HCT116 (cell line): ENCODE measurements around the gene TAS1R1. TPM values are rescaled to one million over a fixed set of nuclear protein-coding genes. Genes with fewer than 3 reads are reported as not detected.

ENCODE experiments used
- ATAC-seq: fragments of 200-7000 bp; cut with Tn5 transposase; 2 replicates; pipeline ENCODE4 v1.9.1; 2020; ENCODE audit warnings: mild to moderate bottlenecking, moderate library complexity
- BruUV-seq: library from RNA; stranded (reverse); fragments of 400-500 nt; replicated peaks from 2 replicates; lab custom pipeline; 2021; lab: Mats Ljungman, UMichigan
- CTCF ChIA-PET: fragments of 300-600 bp; sonication (Branson Sonifier 250); formaldehyde crosslinking; loops from one replicate; lab custom pipeline; 2021; ENCODE audit warnings: antibody characterized with exemption; lab: Charles Lee
- POLR2A ChIA-PET: fragments of 300-600, 350-600 bp; sonication (Branson Sonifier 250); formaldehyde crosslinking; loops from one replicate; lab custom pipeline; 2021; ENCODE audit warnings: antibody characterized with exemption; lab: Charles Lee
- RAD21 ChIA-PET, 2 experiments: fragments of 300-600 bp; sonication (Branson Sonifier 250); formaldehyde crosslinking; loops; one replicate each; lab custom pipeline; 2023; ENCODE audit warnings: low total read pairs in 2 of 2; ENCODE audit not compliant: uncharacterized antibody in 2 of 2, unreplicated experiment in 2 of 2, low non-redundant PET in 1 of 2; lab: Charles Lee
- DNase-seq: peaks from one replicate; pipeline ENCODE4 v3.0.0-alpha.2; 2010; ENCODE audit warnings: low read depth, low spot score
- H2AFZ ChIP-seq: fragments of 200-600 bp; shearing (Covaris generic), sonication (generic); 2 replicates; pipeline ENCODE4 v1.6.1; 2017; ENCODE audit warnings: low read depth, mixed run types, mixed read lengths, antibody characterized with exemption, low read length; ENCODE audit not compliant: poor library complexity, severe bottlenecking
- H3K27ac ChIP-seq: 2 replicates; pipeline ENCODE4 v1.5.1; 2012; ENCODE audit warnings: low read depth, low read length
- H3K27me3 ChIP-seq: fragments of 200-600 bp; sonication (generic); 2 replicates; pipeline ENCODE4 v1.6.1; 2016; ENCODE audit warnings: mixed run types, low read length, mixed read lengths; ENCODE audit not compliant: insufficient read depth
- H3K36me3 ChIP-seq, 2 experiments: fragments of 200-500 bp in 1 of 2; fragments of 200-600 bp in 1 of 2; sonication (Bioruptor generic) in 1 of 2; sonication (generic) in 1 of 2; 2 replicates each; pipeline versions ENCODE4 v1.5.1 to v1.6.1; 2014 to 2016; ENCODE audit warnings: low read length in 2 of 2, inconsistent platforms in 1 of 2, mixed read lengths in 1 of 2, mixed run types in 1 of 2; ENCODE audit not compliant: insufficient read depth in 2 of 2, control insufficient read depth in 1 of 2
- H3K4me1 ChIP-seq, 2 experiments: fragments of 200-600 bp in 1 of 2; sonication (generic) in 1 of 2; 2 replicates each; pipeline versions ENCODE4 v1.5.1 to v1.6.1; 2012 to 2017; ENCODE audit warnings: low read length in 2 of 2, inconsistent platforms in 1 of 2, mild to moderate bottlenecking in 1 of 2, mixed read lengths in 1 of 2, mixed run types in 1 of 2, moderate library complexity in 1 of 2; ENCODE audit not compliant: insufficient read depth in 2 of 2, control insufficient read depth in 1 of 2
- H3K4me2 ChIP-seq: fragments of 200-600 bp; sonication (generic); 2 replicates; pipeline ENCODE4 v1.6.1; 2017; ENCODE audit warnings: mixed run types, low read length, mixed read lengths
- H3K4me3 ChIP-seq, 2 experiments: fragments of 200-600 bp in 1 of 2; sonication (generic) in 1 of 2; replicated peaks in 1 of 2; 2 replicates each; pipeline ENCODE4 v1.5.1; 2011 to 2016; ENCODE audit warnings: low read length in 2 of 2, control low read depth in 1 of 2, low read depth in 1 of 2, mild to moderate bottlenecking in 1 of 2, mixed read lengths in 1 of 2, mixed run types in 1 of 2
- H3K79me2 ChIP-seq: fragments of 200-600 bp; sonication (generic); 2 replicates; pipeline ENCODE4 v1.6.1; 2017; ENCODE audit warnings: mild to moderate bottlenecking, mixed run types, low read length, moderate library complexity, mixed read lengths; ENCODE audit not compliant: insufficient read depth
- H3K9ac ChIP-seq: fragments of 200-600 bp; sonication (generic); 2 replicates; pipeline ENCODE4 v1.6.1; 2016; ENCODE audit warnings: low read length, mixed read lengths
- H3K9me2 ChIP-seq: fragments of 200-600 bp; sonication (generic), shearing (Covaris generic); 2 replicates; pipeline ENCODE4 v1.6.1; 2017; ENCODE audit warnings: mixed run types, mild to moderate bottlenecking, moderate library complexity; ENCODE audit not compliant: insufficient read depth
- H3K9me3 ChIP-seq, 2 experiments: fragments of 200-500 bp in 1 of 2; fragments of 200-600 bp in 1 of 2; sonication (Bioruptor generic) in 1 of 2; sonication (generic) in 1 of 2; 2 replicates each; pipeline ENCODE4 v1.6.1; 2014 to 2017; ENCODE audit warnings: low read length in 2 of 2, mixed read lengths in 2 of 2, inconsistent platforms in 1 of 2, low read depth in 1 of 2, mild to moderate bottlenecking in 1 of 2, mixed run types in 1 of 2, moderate library complexity in 1 of 2; ENCODE audit not compliant: control insufficient read depth in 1 of 2, insufficient read depth in 1 of 2
- H4K20me1 ChIP-seq: fragments of 200-600 bp; sonication (generic), shearing (Covaris generic); 2 replicates; pipeline ENCODE4 v1.6.1; 2017; ENCODE audit warnings: mixed run types, mild to moderate bottlenecking, moderate library complexity; ENCODE audit not compliant: insufficient read depth
- FOSL1 ChIP-seq: IDR thresholded peaks from 2 replicates; pipeline ENCODE4 v1.6.1; 2012; ENCODE audit warnings: low read depth
- POLR2AphosphoS5 ChIP-seq: IDR thresholded peaks from 2 replicates; pipeline ENCODE4 v1.6.1; 2011; ENCODE audit warnings: mild to moderate bottlenecking, low read depth, low read length, moderate library complexity
- SRF ChIP-seq: IDR thresholded peaks from 2 replicates; pipeline ENCODE4 v1.6.1; 2012; ENCODE audit warnings: low read depth
- YY1 ChIP-seq: IDR thresholded peaks from 2 replicates; pipeline ENCODE4 v1.6.1; 2011; ENCODE audit warnings: low read length, low read depth, moderate library complexity, mild to moderate bottlenecking; ENCODE audit not compliant: insufficient replicate concordance; ENCODE audit errors: extremely low read depth
- ZNF274 ChIP-seq: fragments of 200-500 bp; sonication (Bioruptor generic); IDR thresholded peaks from 2 replicates; pipeline ENCODE4 v1.6.1; 2014; ENCODE audit warnings: mild to moderate bottlenecking, low read depth, low read length, inconsistent platforms
- intact Hi-C: fragments of 100-400 bp; cut with micrococcal nuclease; formaldehyde crosslinking; loops from 2 replicates; pipeline ENCODE4 v1.10.0; 2022
- total RNA-seq: library from RNA; stranded (reverse); gene quantifications from one replicate; pipeline ENCODE4 v1.2.1, GENCODE V29; 2021; ENCODE audit not compliant: unreplicated experiment
- TF ChIP-seq, protein P1 (sequence below): IDR thresholded peaks from 2 replicates; pipeline ENCODE4 v1.6.1; 2012
- TF ChIP-seq, protein P2 (sequence below): IDR thresholded peaks from 2 replicates; pipeline ENCODE4 v1.6.1; 2012
- TF ChIP-seq, protein P3 (sequence below): IDR thresholded peaks from 2 replicates; pipeline ENCODE4 v1.6.1; 2012; ENCODE audit warnings: low read depth

The TAS1R1 gene
- total RNA-seq, 1 experiment from 2014 or later = not detected

DNA sequence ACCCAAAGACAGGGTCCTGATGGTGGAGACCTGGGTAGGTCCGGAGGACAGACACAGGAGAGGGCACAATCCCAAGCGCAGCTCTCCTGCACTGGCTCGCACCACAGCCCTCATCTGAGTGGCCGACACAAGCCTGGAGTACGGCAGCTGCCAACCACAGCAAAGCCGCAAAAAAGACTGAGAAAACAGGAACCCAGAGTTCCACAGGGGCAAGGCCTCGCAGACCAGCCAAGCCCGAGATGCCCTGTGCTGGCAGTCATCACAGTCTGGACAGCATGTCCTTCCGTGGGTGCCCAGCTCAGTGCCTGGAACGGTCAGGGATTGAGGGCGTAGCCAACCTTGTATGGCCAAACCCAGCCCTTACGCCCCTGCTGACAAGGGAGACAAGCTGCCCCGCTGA is 36.1 kb downstream of the TAS1R1 start:
- H3K4me3 ChIP-seq = no peak overlapping the region
- peaks cover 38% of the 10 kb centered on the region for H3K79me2 ChIP-seq
- no peaks in the 10 kb centered on the region; the same call in 1 of the 2 replicates for H4K20me1 ChIP-seq
- ATAC-seq = no peak
- no peak overlapping the region for H3K27ac ChIP-seq
- no peaks in the 10 kb centered on the region for H3K9me2 ChIP-seq
- no TSS peak for BruUV-seq
- CTCF ChIA-PET = no interaction called here
- no peaks in the 10 kb centered on the region for H3K4me1 ChIP-seq
- H3K9me3 ChIP-seq = no peaks in the 10 kb centered on the region
- TF ChIP-seq SRF (no peak), POLR2AphosphoS5 (no peak), ZNF274 (no peak), FOSL1 (no peak)
- TF ChIP-seq, protein P1, sequence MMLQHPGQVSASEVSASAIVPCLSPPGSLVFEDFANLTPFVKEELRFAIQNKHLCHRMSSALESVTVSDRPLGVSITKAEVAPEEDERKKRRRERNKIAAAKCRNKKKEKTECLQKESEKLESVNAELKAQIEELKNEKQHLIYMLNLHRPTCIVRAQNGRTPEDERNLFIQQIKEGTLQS = no peak
- TF ChIP-seq, protein P2, sequence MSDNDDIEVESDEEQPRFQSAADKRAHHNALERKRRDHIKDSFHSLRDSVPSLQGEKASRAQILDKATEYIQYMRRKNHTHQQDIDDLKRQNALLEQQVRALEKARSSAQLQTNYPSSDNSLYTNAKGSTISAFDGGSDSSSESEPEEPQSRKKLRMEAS = no peak
- no peak overlapping the region for H3K4me2 ChIP-seq
- DNase-seq = no peak
- intact Hi-C loops = no loop called here
- RAD21 ChIA-PET = no interaction called here
- POLR2A ChIA-PET = interaction anchor here (1.1 kb wide), 1 partner anchor 11 kb away, joined by 3 read pairs; the partner anchor contains the start of gene KLHL21
- H3K36me3 ChIP-seq = peaks cover 19 to 56% of the 10 kb centered on the region in 2 experiments; a peak in 3 of 4 replicates
- no peak overlapping the region for H3K9ac ChIP-seq
- H2AFZ ChIP-seq = no peak overlapping the region
- H3K27me3 ChIP-seq = no peaks in the 10 kb centered on the region

DNA sequence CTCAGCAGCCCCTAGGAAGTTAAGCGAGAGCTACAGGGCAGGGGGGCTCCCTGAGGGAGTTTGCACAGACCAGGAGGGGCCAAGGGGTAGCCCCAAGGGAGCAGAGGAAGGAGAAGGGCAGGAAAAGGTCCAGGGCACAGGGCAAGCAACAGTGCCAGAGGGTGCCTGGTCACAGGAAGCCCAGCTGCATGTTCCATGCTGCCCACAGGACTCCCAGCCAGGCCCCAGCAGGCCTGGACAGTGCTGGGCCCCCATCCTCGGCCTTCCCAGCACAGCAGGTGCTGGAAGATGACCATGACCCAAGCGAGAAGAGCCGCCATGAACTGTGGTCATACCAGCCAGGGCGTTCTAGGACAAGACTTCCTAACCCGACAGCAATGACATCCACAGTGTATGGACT is 36.5 kb downstream of the TAS1R1 start:
- intact Hi-C loops = no loop called here
- TF ChIP-seq YY1 = no peak
- TF ChIP-seq, protein P3, sequence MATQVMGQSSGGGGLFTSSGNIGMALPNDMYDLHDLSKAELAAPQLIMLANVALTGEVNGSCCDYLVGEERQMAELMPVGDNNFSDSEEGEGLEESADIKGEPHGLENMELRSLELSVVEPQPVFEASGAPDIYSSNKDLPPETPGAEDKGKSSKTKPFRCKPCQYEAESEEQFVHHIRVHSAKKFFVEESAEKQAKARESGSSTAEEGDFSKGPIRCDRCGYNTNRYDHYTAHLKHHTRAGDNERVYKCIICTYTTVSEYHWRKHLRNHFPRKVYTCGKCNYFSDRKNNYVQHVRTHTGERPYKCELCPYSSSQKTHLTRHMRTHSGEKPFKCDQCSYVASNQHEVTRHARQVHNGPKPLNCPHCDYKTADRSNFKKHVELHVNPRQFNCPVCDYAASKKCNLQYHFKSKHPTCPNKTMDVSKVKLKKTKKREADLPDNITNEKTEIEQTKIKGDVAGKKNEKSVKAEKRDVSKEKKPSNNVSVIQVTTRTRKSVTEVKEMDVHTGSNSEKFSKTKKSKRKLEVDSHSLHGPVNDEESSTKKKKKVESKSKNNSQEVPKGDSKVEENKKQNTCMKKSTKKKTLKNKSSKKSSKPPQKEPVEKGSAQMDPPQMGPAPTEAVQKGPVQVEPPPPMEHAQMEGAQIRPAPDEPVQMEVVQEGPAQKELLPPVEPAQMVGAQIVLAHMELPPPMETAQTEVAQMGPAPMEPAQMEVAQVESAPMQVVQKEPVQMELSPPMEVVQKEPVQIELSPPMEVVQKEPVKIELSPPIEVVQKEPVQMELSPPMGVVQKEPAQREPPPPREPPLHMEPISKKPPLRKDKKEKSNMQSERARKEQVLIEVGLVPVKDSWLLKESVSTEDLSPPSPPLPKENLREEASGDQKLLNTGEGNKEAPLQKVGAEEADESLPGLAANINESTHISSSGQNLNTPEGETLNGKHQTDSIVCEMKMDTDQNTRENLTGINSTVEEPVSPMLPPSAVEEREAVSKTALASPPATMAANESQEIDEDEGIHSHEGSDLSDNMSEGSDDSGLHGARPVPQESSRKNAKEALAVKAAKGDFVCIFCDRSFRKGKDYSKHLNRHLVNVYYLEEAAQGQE = no peak
- no peak for TF ChIP-seq POLR2AphosphoS5
- no peak for TF ChIP-seq FOSL1
- ChIA-PET POLR2A (interaction anchor here (1.1 kb wide), 1 partner anchor 10 kb away, joined by 3 read pairs; the partner anchor contains the start of gene KLHL21), CTCF (no interaction called here), RAD21 (no interaction called here)
- peaks cover 19 to 60% of the 10 kb centered on the region in 2 experiments; a peak in 3 of 4 replicates for H3K36me3 ChIP-seq
- H3K4me1 ChIP-seq = no peaks in the 10 kb centered on the region
- no peak overlapping the region for H3K27ac ChIP-seq
- no peak for ATAC-seq
- H3K9me3 ChIP-seq = no peaks in the 10 kb centered on the region
- no peak overlapping the region for H3K4me2 ChIP-seq
- H3K79me2 ChIP-seq = peaks cover 42% of the 10 kb centered on the region
- DNase-seq = no peak
- no peak overlapping the region for H3K4me3 ChIP-seq
- H3K27me3 ChIP-seq = no peaks in the 10 kb centered on the region
- no peak overlapping the region for H3K9ac ChIP-seq
- no peak overlapping the region for H2AFZ ChIP-seq
- no peaks in the 10 kb centered on the region; the same call in 1 of the 2 replicates for H4K20me1 ChIP-seq
- no peaks in the 10 kb centered on the region for H3K9me2 ChIP-seq
- BruUV-seq = no TSS peak
